H1 (cell line): Measurements from ENCODE around the gene CHAD. TPM values are rescaled to one million over a fixed set of nuclear protein-coding genes. Genes with fewer than 3 reads are reported as not detected.
A peak's percentile ranks its signal among the peaks of the same experiment; 100 is the strongest.

Experiments used
- CTCF ChIA-PET: fragments of 300-600 bp; sonication (Branson Sonifier 250); formaldehyde crosslinking; loops from one replicate; lab custom pipeline; 2021; ENCODE audit not compliant: partially characterized antibody; lab: Charles Lee
- POLR2A ChIA-PET: fragments of 300-600 bp; sonication (Branson Sonifier 250); formaldehyde crosslinking; loops from one replicate; lab custom pipeline; 2021; ENCODE audit warnings: inconsistent platforms; ENCODE audit not compliant: partially characterized antibody; lab: Charles Lee
- DNase-seq, 2 experiments: peaks; one replicate each; pipeline versions ENCODE4 v3.0.0 to v3.0.0-alpha.2; 2010 to 2022; ENCODE audit warnings: low spot score in 2 of 2, low read depth in 1 of 2, mixed read lengths in 1 of 2
- FAIRE-seq: peaks from 2 replicates; lab custom pipeline; 2011; peaks lifted over from hg19 to GRCh38; lab: Jason Lieb, UNC
- H2AFZ ChIP-seq: 2 replicates; pipeline ENCODE4 v1.8.1; 2012; ENCODE audit warnings: low read length, inconsistent platforms
- H2AK5ac ChIP-seq: 2 replicates; pipeline ENCODE4 v1.6.1; 2013; ENCODE audit warnings: low read depth, low read length
- H2BK120ac ChIP-seq: replicated peaks from 2 replicates; pipeline ENCODE3; 2013; ENCODE audit warnings: low read depth, low read length, inconsistent platforms
- H2BK12ac ChIP-seq: 2 replicates; pipeline ENCODE4 v1.6.1; 2013; ENCODE audit warnings: low read depth, low read length
- H2BK15ac ChIP-seq: 2 replicates; pipeline ENCODE4 v1.6.1; 2013; ENCODE audit warnings: low read length
- H2BK20ac ChIP-seq: 2 replicates; pipeline ENCODE4 v1.6.1; 2013; ENCODE audit warnings: low read length
- H2BK5ac ChIP-seq: 2 replicates; pipeline ENCODE4 v1.6.1; 2013; ENCODE audit warnings: low read depth, low read length
- H3K14ac ChIP-seq: 2 replicates; pipeline ENCODE4 v1.6.1; 2013; ENCODE audit warnings: inconsistent platforms; ENCODE audit not compliant: insufficient read length
- H3K18ac ChIP-seq: 2 replicates; pipeline ENCODE4 v1.6.1; 2013; ENCODE audit warnings: low read length; ENCODE audit errors: extremely low read depth
- H3K23ac ChIP-seq: 2 replicates; pipeline ENCODE4 v1.6.1; 2013; ENCODE audit warnings: inconsistent platforms; ENCODE audit not compliant: insufficient read length
- H3K23me2 ChIP-seq: 2 replicates; pipeline ENCODE4 v1.6.1; 2013; ENCODE audit warnings: low read depth, low read length
- H3K27ac ChIP-seq: 2 replicates; pipeline ENCODE4 v1.6.1; 2011; ENCODE audit warnings: low read depth, low read length, inconsistent platforms
- H3K27me3 ChIP-seq, 4 experiments: replicated peaks in 1 of 4; 1 replicate in 1 of 4; 2 replicates in 3 of 4; pipeline versions ENCODE4 v1.6.1 to v1.8.1; 2011 to 2013; ENCODE audit warnings: low read length in 3 of 4, mild to moderate bottlenecking in 3 of 4, inconsistent platforms in 2 of 4, mixed read lengths in 2 of 4, moderate library complexity in 1 of 4; ENCODE audit not compliant: control insufficient read depth in 3 of 4, insufficient read depth in 3 of 4; ENCODE audit errors: extremely low read depth in 1 of 4
- H3K36me3 ChIP-seq, 4 experiments: 2 replicates each; pipeline versions ENCODE4 v1.6.1 to v1.8.1; 2011 to 2013; ENCODE audit warnings: mild to moderate bottlenecking in 4 of 4, low read length in 3 of 4, moderate library complexity in 2 of 4, control low read depth in 1 of 4, inconsistent platforms in 1 of 4; ENCODE audit not compliant: insufficient read depth in 4 of 4, control insufficient read depth in 2 of 4
- H3K4ac ChIP-seq: replicated peaks from 2 replicates; pipeline ENCODE3; 2013; ENCODE audit warnings: low read length, low read depth, mixed read lengths, inconsistent platforms; ENCODE audit not compliant: insufficient read length
- H3K4me1 ChIP-seq, 4 experiments: replicated peaks in 1 of 4; 1 replicate in 1 of 4; 2 replicates in 3 of 4; pipeline versions ENCODE4 v1.6.1 to v1.8.1; 2011 to 2013; ENCODE audit warnings: low read length in 3 of 4, inconsistent platforms in 2 of 4, mixed read lengths in 1 of 4; ENCODE audit not compliant: insufficient read depth in 4 of 4, control insufficient read depth in 3 of 4
- H3K4me2 ChIP-seq, 2 experiments: 2 replicates each; pipeline versions ENCODE4 v1.6.1 to v1.8.1; 2011 to 2013; ENCODE audit warnings: low read depth in 2 of 2, low read length in 2 of 2, control low read depth in 1 of 2, inconsistent platforms in 1 of 2, mild to moderate bottlenecking in 1 of 2; ENCODE audit not compliant: insufficient read depth in 1 of 2
- H3K4me3 ChIP-seq, 4 experiments: fragments of 200-600, 300-600 bp in 1 of 4; sonication (generic), shearing (Covaris generic), sonication (Bioruptor Twin) in 1 of 4; 2 replicates each; pipeline versions ENCODE4 v1.5.1 to v1.8.1; 2011 to 2016; ENCODE audit warnings: low read length in 4 of 4, low read depth in 3 of 4, control low read depth in 2 of 4, inconsistent platforms in 2 of 4, mild to moderate bottlenecking in 2 of 4, mixed read lengths in 1 of 4, moderate library complexity in 1 of 4; ENCODE audit not compliant: insufficient read depth in 2 of 4; ENCODE audit errors: extremely low read depth in 1 of 4
- H3K56ac ChIP-seq: replicated peaks from 2 replicates; pipeline ENCODE3; 2013; ENCODE audit warnings: low read depth, mild to moderate bottlenecking, mixed read lengths, low read length, inconsistent platforms; ENCODE audit not compliant: insufficient read length
- H3K79me1 ChIP-seq: 2 replicates; pipeline ENCODE4 v1.6.1; 2013; ENCODE audit warnings: low read depth, low read length, control low read depth
- H3K79me2 ChIP-seq, 2 experiments: 2 replicates each; pipeline versions ENCODE4 v1.6.1 to v1.8.1; 2012 to 2013; ENCODE audit warnings: low read length in 2 of 2, mild to moderate bottlenecking in 2 of 2, inconsistent platforms in 1 of 2; ENCODE audit not compliant: insufficient read depth in 2 of 2, control insufficient read depth in 1 of 2
- H3K9ac ChIP-seq, 4 experiments: replicated peaks in 1 of 4; 1 replicate in 1 of 4; 2 replicates in 3 of 4; pipeline versions ENCODE4 v1.6.1 to v1.8.1; 2011 to 2013; ENCODE audit warnings: low read depth in 3 of 4, low read length in 3 of 4, control low read depth in 2 of 4, mild to moderate bottlenecking in 2 of 4, moderate library complexity in 2 of 4, inconsistent platforms in 1 of 4; ENCODE audit errors: extremely low read depth in 1 of 4
- H3K9me3 ChIP-seq, 2 experiments: 2 replicates each; pipeline versions ENCODE4 v1.6.1 to v1.8.1; 2012 to 2013; ENCODE audit warnings: mild to moderate bottlenecking in 2 of 2, moderate library complexity in 2 of 2, control low read depth in 1 of 2, inconsistent platforms in 1 of 2, low read depth in 1 of 2, low read length in 1 of 2, mixed read lengths in 1 of 2; ENCODE audit not compliant: insufficient read depth in 2 of 2
- H4K20me1 ChIP-seq, 2 experiments: replicated peaks in 1 of 2; 2 replicates each; pipeline versions ENCODE3 to v1.8.1; 2011 to 2013; ENCODE audit warnings: inconsistent platforms in 2 of 2, low read length in 2 of 2, mild to moderate bottlenecking in 1 of 2; ENCODE audit not compliant: insufficient read depth in 2 of 2, control insufficient read depth in 1 of 2
- H4K5ac ChIP-seq: 2 replicates; pipeline ENCODE4 v1.6.1; 2013; ENCODE audit warnings: low read length, low read depth, mixed read lengths, inconsistent platforms; ENCODE audit not compliant: insufficient read length
- H4K8ac ChIP-seq: 2 replicates; pipeline ENCODE4 v1.8.0; 2013; ENCODE audit warnings: mild to moderate bottlenecking, moderate library complexity, low read length, inconsistent platforms; ENCODE audit not compliant: insufficient read depth; ENCODE audit errors: extremely low read depth
- H4K91ac ChIP-seq: replicated peaks from 2 replicates; pipeline ENCODE3; 2013; ENCODE audit warnings: low read length, mixed read lengths, inconsistent platforms; ENCODE audit not compliant: insufficient read length
- JUND ChIP-seq: IDR thresholded peaks from 2 replicates; pipeline ENCODE4 v1.6.1; 2011; ENCODE audit warnings: mild to moderate bottlenecking, improper control_type of control experiment, low read length
- whole genome bisulfite sequencing, 2 experiments: shearing (Covaris generic) in 1 of 2; methylation state at CpG; one replicate each; pipeline versions ENCODE4 v1.1.6 to v1.1.7; 2013 to 2015; ENCODE audit warnings: low lambda C conversion rate in 2 of 2, mixed read lengths in 2 of 2, inconsistent platforms in 1 of 2, low coverage in 1 of 2, missing lambda C conversion rate in 1 of 2; ENCODE audit not compliant: insufficient replicate concordance in 2 of 2, insufficient coverage in 1 of 2, insufficient read length in 1 of 2; ENCODE audit errors: extremely low coverage in 1 of 2, missing lambda C conversion rate in 1 of 2; 5-methylcytosine and 5-hydroxymethylcytosine counted together
- polyA plus RNA-seq, 7 experiments: library from polyadenylated mRNA; depleted of rRNA in 3 of 7; stranded (reverse) in 5 of 7; unstranded in 2 of 7; fragments of >200 nt in 5 of 7; fragments of 200-250 nt in 2 of 7; gene quantifications; 1 replicate in 5 of 7; 2 replicates in 1 of 7; 4 replicates in 1 of 7; pipeline versions ENCODE4 v1.2.1 to v1.2.3, GENCODE V29; 2011 to 2013; ENCODE audit warnings: missing spikeins in 2 of 7, mixed read lengths in 2 of 7
- total RNA-seq: library from RNA; stranded (reverse); fragmentation: NEBNext Ultra II Directional; extraction: Animal tissue kit (Norgen Biotek cat#: 25700); gene quantifications from 2 replicates; pipeline ENCODE4 v1.2.1, GENCODE V29; 2021

The CHAD gene
- total and polyA plus RNA-seq, 2 of the 8 experiments (the other 6 are each of a cell fraction or from before 2014, with no cell fraction given) = 0.03 TPM; not detected in 1

- no peaks in the 10 kb centered on the region for H3K79me1 ChIP-seq
- no peak overlapping the region for H2BK12ac ChIP-seq
- DNase-seq = no peak
- H3K4me1 ChIP-seq = peaks cover 0 to 8% (median 6%) of the 10 kb centered on the region in 4 experiments; a peak in 6 of 7 replicates
- peak overlapping the region; percentile 35; the same call in 1 of the 2 replicates for H4K8ac ChIP-seq
- H3K4me3 ChIP-seq = no peak overlapping the region
- no peak overlapping the region for H3K18ac ChIP-seq
- H3K36me3 ChIP-seq = no peaks in the 10 kb centered on the region
- no peak overlapping the region for H2BK120ac ChIP-seq
- no peak overlapping the region; the same call in 1 of the 2 replicates for H2BK15ac ChIP-seq
- WGBS, 2 experiments = 90% methylated on average over 18 of the region's 18 CpGs; no CpG with 5 or more reads in 1 of the 2 experiments
- H3K23me2 ChIP-seq = peaks cover 8% of the 10 kb centered on the region
- no peak overlapping the region for H2BK5ac ChIP-seq
- H3K56ac ChIP-seq = no peak overlapping the region
- H3K23ac ChIP-seq = no peak overlapping the region
- H3K27ac ChIP-seq = no peak overlapping the region
- peaks cover 0 to 4% (median under 1%) of the 10 kb centered on the region in 4 experiments; a peak in 3 of 7 replicates for H3K27me3 ChIP-seq
- H3K14ac ChIP-seq = no peak overlapping the region
- no peak for FAIRE-seq
- no peak overlapping the region for H2BK20ac ChIP-seq
- 0 out of 4 replicates have a peak overlapping the region, but pooled peaks of 1 of the 2 experiments have one; percentile 37 for H3K4me2 ChIP-seq
- H3K9me3 ChIP-seq = no peaks in the 10 kb centered on the region
- H3K4ac ChIP-seq = no peak overlapping the region
- H4K20me1 ChIP-seq = peaks cover 0 to 2% of the 10 kb centered on the region in 2 experiments
- POLR2A ChIA-PET = interaction anchor here (0.5 to 1.1 kb wide), 4 partner anchors 9 to 142 kb away, joined by 3 to 4 read pairs (median 3); no protein-coding TSS in a partner anchor
- peak overlapping the region; percentile 0 for H4K91ac ChIP-seq
- no peak overlapping the region for H4K5ac ChIP-seq
- H2AFZ ChIP-seq = no peak overlapping the region
- H3K9ac ChIP-seq = no peak overlapping the region
- CTCF ChIA-PET = interaction anchor here (0.6 to 1.4 kb wide), 8 partner anchors 37 to 154 kb away, joined by 3 to 5 read pairs (median 4); no protein-coding TSS in a partner anchor
- no peak overlapping the region for H2AK5ac ChIP-seq
- peaks cover 0 to 3% of the 10 kb centered on the region in 2 experiments; a peak in 1 of 4 replicates for H3K79me2 ChIP-seq
- TF ChIP-seq JUND = no peak
Observed at GRCh38 chr17:50476545-50477315, 8.1 kb upstream of the CHAD start.
